ENCODE measurements around the gene LRG1. TPM values are rescaled to one million over a fixed set of nuclear protein-coding genes. Genes with fewer than 3 reads are reported as not detected.

The LRG1 gene
- total and polyA plus RNA-seq, 10 of the 15 experiments (the other 5 are each of a cell fraction or from before 2014, with no cell fraction given): 0.29 to 4.7 (median 0.58) TPM

DNA sequence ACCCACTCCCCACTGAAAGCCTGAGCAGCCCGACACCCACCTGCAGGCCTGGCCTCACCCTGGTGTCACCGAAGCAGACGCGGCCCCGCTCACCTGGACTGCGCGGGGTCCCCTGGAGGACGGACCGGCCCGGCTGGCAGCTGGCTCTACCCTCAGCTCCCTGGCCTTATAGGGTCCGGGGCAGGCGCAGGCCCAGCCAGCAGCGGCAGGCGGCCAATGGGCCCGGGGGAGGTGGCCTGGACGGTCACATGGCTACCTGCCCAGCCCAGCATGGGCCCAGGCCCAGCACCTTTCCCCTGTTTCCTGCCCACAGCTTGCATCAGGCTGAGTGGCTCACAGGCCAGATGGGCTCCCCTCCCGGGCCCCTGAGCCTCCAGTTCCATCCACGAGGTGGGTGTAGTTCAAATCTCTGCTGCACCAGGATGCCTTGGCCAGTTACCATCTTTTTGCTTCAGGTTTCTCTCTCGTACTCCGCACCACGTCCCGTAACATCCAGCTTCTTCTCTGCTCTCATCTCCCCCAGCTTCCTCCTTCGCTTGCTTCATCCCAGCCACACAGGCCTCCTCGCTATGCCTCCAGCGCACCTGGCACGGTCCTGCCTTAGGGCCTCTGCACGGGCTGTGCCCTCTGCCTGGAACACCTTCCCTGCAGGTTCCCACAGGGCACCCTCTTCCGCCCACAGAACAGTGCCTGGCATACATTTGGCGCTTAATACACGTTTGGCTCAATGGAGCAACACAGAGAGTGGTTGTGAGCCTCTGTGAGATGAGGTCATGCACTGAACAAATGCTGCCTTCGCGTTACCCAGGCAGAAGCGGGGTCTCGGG lies 21.3 kb downstream of the LRG1 start, which contains the start of gene PLIN4:
TSS of gene PLIN4 (minus strand) at position 142 of the 827 bp plus-strand sequence. CDS start 214 bp downstream, outside the sequence.
- no peaks in the 10 kb centered on the region for H3K4me1 ChIP-seq (ENCODE audit: control insufficient read depth, insufficient read depth, low read length)
- intact Hi-C loops (cut with micrococcal nuclease; ENCODE audit: unreplicated experiment) (no loop called here), in situ Hi-C loops (cut with MboI) (no loop called here)
- no peak within 1 kb of the TSS for H3K27ac ChIP-seq (ENCODE audit: control insufficient read depth, insufficient read depth)
- DNase-seq (ENCODE audit: low read depth, low spot score) (no peak), ATAC-seq (no peak), FAIRE-seq (no peak)
- ChIA-PET POLR2A (interaction anchor here (0.6 kb wide), 1 partner anchor 259 kb away, joined by 5 read pairs; no protein-coding TSS in a partner anchor), SMC1A (ENCODE audit: uncharacterized antibody, unreplicated experiment) (no interaction called here), RAD21 (ENCODE audit: unreplicated experiment) (interaction anchor here (0.6 kb wide), 1 partner anchor 277 kb away, joined by 3 read pairs; no protein-coding TSS in a partner anchor), CTCF (no interaction called here)
- H3K4me3 ChIP-seq: no peak within 1 kb of the TSS
- 56% methylated on average over 34 of the region's 34 CpGs for WGBS (ENCODE audit: insufficient coverage, insufficient replicate concordance, low lambda C conversion rate, missing lambda C conversion rate)
- no peaks in the 10 kb centered on the region for H3K79me2 ChIP-seq (ENCODE audit: control insufficient read depth, insufficient read depth, low read length)
- H2AFZ ChIP-seq (ENCODE audit: control insufficient read depth, low read depth, low read length): no peak within 1 kb of the TSS
- no peaks in the 10 kb centered on the region for H4K20me1 ChIP-seq (ENCODE audit: control insufficient read depth, insufficient read depth)
- H3K36me3 ChIP-seq (ENCODE audit: control insufficient read depth in 2 of 2, insufficient read depth in 2 of 2, low read length in 1 of 2): no peaks in the 10 kb centered on the region
- H3K27me3 ChIP-seq (replicated peaks in 1 of 2; ENCODE audit: control insufficient read depth in 2 of 2, insufficient read depth in 2 of 2, low read length in 1 of 2): no peaks in the 10 kb centered on the region
- no peak within 1 kb of the TSS for H3K9ac ChIP-seq (ENCODE audit: control insufficient read depth, insufficient read depth, low read length)
- H3K9me3 ChIP-seq (replicated peaks; ENCODE audit: control insufficient read depth, insufficient read depth, low read length): no peaks in the 10 kb centered on the region
- no TSS peak for BruUV-seq (replicated peaks)
- H3K4me2 ChIP-seq (ENCODE audit: control insufficient read depth, insufficient read depth): no peak within 1 kb of the TSS
- TF ChIP-seq, protein P1, sequence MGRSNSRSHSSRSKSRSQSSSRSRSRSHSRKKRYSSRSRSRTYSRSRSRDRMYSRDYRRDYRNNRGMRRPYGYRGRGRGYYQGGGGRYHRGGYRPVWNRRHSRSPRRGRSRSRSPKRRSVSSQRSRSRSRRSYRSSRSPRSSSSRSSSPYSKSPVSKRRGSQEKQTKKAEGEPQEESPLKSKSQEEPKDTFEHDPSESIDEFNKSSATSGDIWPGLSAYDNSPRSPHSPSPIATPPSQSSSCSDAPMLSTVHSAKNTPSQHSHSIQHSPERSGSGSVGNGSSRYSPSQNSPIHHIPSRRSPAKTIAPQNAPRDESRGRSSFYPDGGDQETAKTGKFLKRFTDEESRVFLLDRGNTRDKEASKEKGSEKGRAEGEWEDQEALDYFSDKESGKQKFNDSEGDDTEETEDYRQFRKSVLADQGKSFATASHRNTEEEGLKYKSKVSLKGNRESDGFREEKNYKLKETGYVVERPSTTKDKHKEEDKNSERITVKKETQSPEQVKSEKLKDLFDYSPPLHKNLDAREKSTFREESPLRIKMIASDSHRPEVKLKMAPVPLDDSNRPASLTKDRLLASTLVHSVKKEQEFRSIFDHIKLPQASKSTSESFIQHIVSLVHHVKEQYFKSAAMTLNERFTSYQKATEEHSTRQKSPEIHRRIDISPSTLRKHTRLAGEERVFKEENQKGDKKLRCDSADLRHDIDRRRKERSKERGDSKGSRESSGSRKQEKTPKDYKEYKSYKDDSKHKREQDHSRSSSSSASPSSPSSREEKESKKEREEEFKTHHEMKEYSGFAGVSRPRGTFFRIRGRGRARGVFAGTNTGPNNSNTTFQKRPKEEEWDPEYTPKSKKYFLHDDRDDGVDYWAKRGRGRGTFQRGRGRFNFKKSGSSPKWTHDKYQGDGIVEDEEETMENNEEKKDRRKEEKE (IDR thresholded peaks at IDR 0.05): no peak
